Ureter (tissue), 1 donor: Measurements from ENCODE around the gene TMEM231. TPM values are rescaled to one million over a fixed set of nuclear protein-coding genes. Genes with fewer than 3 reads are reported as not detected.
A peak's percentile ranks its signal among the peaks of the same experiment; 100 is the strongest.
"Not testable (repeated sequence)": the region's sequence is repeated elsewhere in the genome, so short reads cannot be mapped to it uniquely, and the experiment has no call there.

Source experiments
- DNase-seq: peaks from one replicate; pipeline ENCODE4 v3.0.0-alpha.2; 2020; ENCODE audit warnings: low spot score
- total RNA-seq: library from RNA; stranded (reverse); gene quantifications from one replicate; pipeline ENCODE4 v1.2.4, GENCODE V29; 2023
- donor health status: DM: yes; HTN: yes; CAD: no.

Gene TMEM231
- total RNA-seq, 1 donor from 2014 or later, result 18.3 TPM

DNA sequence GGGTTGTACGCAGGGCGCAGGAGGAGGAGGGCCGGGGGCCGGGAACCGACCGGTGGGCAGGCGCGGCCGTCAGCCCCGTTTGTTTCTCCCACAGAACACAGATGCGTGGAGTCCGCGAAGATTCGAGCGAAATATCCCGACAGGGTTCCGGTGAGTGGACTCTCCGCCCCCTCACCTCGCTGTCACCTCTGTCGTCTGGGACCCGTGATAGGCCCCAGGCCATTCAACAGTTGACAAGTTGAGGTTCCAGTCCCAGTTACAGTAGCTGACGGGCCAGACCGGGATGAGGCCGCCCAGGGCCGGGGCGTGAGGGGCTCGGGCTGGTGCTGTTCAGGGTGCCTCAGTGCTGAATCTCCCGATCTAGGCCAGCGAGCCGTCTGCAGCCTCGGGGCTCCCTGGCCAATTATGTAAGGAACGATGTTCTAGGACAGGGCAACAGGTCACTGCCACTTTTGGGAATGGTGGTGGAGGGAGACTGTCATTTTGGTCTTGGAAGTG, 10.8 kb upstream of the TMEM231 start:
- DNase-seq, result peak; percentile 45

GRCh38 chr16:75566040-75566757, 10.1 kb upstream of the TMEM231 start, which contains the start of gene GABARAPL2:
GABARAPL2 (plus strand) TSS chr16:75566379; CDS start chr16:75566487, 108 bp downstream.
- DNase-seq, result peak; percentile 85

- no peak for DNase-seq
Observed at GRCh38 chr16:75565640-75566039, 9.6 kb upstream of the TMEM231 start.

GRCh38 chr16:75559564-75560372, 3.7 kb upstream of the TMEM231 start:
- DNase-seq, result no peak

DNA sequence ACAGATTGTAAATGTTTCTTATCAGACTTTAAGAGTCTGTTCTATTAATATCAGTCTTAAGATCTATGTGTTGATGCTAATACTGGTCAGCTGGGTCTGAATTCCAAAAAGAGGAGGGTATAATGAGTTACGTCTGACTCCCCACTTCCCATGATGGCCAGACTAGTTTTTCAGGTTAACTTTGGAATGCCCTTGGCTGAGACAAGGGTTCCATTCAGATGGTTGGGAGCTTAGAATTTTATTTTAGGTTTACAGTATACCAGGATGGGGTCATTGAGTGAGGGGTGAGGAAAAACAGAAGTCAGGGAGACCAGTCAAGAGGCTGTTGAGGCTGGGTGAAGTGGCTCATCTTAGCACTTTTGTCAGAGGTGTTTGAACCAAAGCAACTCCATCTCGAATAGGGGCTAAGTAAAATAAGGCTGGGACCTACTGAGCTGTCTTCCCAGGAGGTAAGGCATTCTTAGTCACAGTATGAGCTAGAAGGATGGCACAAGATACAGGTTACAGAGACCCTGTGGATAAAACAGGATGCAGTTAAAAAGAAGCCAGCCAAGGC, 2.9 kb upstream of the TMEM231 start:
- DNase-seq, result no peak

DNA sequence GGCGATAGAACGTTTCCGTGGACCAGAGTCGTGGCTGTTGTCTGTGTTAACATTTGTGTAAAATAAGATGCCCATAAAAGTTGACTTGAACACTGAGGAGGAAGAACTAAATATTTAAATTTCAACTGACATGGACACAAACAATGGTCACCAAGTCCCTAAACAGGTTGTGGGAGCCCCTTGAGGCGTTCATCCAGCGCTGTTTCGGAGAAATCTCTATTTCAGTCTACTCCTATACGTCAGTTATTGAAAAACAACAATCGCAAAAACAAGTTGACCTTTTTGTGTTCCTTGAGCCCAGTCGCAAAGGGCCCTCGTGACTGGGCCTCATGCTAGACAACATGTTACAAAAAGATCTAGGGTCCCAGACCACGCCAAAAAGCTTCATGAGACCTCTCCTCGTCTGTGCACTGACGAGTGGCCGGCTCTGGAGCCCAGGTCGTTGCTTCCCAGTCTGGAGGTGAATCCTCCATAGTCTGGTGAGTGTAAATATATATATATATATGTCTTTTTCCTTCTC, 439 bp upstream of the TMEM231 start:
- DNase-seq, result no peak

GRCh38 chr16:75555213-75555706, 792 bp downstream of the TMEM231 start:
- DNase-seq, result peak; percentile 83

GRCh38 chr16:75552951-75553350, 3.1 kb downstream of the TMEM231 start:
- DNase-seq, result no peak

- DNase-seq, result no peak
Observed at GRCh38 chr16:75550211-75550662, 5.8 kb downstream of the TMEM231 start.

- DNase-seq, result not testable (repeated sequence)
Observed at GRCh38 chr16:75548456-75548855, 7.6 kb downstream of the TMEM231 start.

- no peak for DNase-seq
Observed at GRCh38 chr16:75546293-75546692, 9.8 kb downstream of the TMEM231 start.

- DNase-seq, result not testable (repeated sequence)
Observed at GRCh38 chr16:75545879-75546278, 10.2 kb downstream of the TMEM231 start.

- DNase-seq, result not testable (repeated sequence)
Observed at GRCh38 chr16:75542462-75542861, 13.6 kb downstream of the TMEM231 start.

GRCh38 chr16:75541236-75541635, 14.8 kb downstream of the TMEM231 start:
- DNase-seq, result no peak

DNA sequence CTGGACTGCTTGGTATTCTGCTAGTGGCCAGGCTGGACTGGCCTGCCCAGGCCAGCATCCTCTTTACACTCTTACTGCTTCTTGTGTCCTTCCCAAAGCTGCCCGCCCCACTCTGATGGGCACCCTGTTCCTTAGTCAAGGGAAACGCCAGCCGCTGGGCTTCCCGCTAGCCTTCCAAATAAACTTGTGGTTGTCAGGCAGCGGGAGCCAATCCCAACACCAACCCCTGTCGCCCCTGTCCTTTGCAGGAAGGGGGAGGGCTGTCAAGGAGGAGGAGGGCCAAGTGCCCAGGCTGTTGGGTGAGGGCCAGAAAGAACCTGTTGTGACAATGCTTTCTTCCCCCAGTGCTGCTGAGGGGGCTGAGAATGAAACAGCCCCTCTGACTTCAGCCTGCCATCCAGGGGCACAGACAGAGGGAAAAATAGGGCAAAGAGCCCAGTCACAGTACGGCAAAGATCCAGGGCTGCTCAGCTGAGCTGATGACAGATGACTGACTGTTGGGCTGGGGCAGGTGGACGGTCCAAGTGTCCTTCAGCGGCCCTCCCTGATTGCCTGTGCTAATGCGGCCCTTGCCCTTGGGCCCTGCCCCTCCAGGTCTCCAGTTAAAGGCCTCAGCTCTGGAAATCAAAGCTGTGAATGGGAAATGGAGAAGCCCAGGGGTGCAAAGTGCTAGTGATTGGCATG, 17.0 kb downstream of the TMEM231 start:
- DNase-seq, result not testable (repeated sequence)

DNA sequence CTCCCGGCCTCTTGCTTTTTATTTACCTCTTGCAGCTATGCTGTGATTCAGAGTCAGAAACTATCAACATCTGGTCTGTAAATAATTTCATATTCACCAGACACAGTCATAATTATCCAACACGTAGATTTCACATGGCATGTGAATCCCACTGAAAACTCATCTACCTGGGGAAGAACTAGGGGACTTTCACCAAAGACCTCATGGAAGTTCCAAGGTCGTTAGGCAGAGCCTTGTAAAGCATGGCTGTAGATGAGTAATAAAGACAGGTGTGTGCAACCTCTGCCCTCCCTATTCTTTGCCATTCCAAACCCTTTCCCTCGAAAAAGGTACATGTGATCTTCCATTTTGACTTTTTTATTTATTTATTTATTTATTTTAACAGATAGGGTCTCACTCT, 18.3 kb downstream of the TMEM231 start:
- DNase-seq, result no peak

DNA sequence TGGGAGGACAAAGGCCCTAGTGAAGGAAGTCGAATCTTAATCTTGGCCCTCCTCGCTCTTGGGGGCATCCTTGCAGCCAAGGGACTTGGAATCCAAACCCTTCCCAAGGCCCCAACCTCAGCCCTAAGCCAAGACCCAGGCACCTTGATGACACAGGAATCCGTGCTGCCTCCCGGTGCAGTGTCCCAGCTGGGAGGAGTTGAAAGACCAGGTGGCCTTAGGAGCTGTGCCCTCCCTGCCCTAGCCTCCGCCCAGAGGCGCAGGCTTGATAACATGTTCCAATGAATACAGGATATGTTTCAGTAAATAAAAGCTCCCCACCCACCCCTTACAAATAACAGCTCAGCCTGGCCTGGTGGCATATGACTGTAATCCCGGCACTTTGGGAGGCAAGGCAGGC, 20.2 kb downstream of the TMEM231 start, which contains the start of gene CHST5:
Gene CHST5, minus strand, starts transcription at position 208 of the 400 bp plus-strand sequence. CDS start 5,724 bp downstream, outside the sequence.
- no peak for DNase-seq

DNA sequence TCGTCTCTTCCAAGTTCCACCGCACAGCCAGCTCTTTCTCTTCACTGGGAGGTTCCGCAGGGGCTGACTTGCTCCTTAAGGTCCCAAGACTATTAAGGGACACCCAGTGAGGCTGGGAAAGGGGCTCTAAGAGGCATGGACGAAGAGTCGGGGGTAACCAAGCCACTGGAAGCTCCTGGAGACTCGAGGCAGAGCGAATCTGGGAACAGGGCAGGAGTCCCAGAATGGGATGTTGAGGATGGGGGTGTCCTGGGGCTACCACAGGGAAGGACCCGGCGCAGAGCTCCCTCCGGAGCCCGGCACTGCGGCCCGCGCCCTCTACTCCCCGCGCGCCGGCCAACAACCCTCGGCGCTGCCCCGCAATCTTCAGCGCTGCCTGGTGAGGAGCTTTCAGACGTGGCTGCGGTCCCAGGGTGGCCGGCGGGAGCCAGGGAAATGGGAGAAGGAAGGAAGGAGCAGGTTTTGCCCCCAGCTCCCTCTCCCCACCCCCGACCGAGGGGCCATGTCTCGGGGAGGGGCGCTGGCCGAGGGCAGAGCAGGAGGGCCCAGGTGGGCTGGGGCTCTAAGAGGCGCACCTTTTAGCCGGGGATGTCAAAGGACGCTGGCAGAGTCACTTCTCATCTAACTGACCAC, 20.7 kb downstream of the TMEM231 start:
- no peak for DNase-seq

- DNase-seq, result no peak
Observed at GRCh38 chr16:75534560-75535205, 21.4 kb downstream of the TMEM231 start.

DNA sequence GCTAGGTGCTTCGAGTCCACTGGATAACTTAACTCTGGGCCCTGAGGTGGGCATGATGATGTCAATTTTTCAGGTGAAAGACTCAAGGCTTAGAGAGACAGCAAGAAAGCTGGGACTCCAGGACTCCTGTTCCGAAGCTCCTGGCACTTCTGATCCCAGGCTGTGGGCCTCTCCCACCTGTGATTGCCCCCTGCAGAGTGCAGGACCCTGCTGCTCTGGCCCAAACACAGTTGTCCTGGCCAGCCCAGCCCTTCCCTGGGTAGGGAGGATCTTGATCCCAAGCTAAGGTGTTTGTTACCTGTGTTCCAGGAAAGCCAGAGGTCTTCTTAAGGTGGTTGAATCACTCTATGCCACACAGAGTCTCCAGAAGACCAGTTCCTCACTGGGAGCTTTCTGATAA, 23.3 kb downstream of the TMEM231 start:
- DNase-seq, result no peak
